Subcutaneous adipose tissue (tissue), 4 donors: Measurements from ENCODE around the gene DNAH5. TPM values are rescaled to one million over a fixed set of nuclear protein-coding genes. Genes with fewer than 3 reads are reported as not detected.

Experiments
- total RNA-seq, 4 donors: library from RNA; depleted of rRNA; stranded (reverse); fragments of >200 nt; gene quantifications; one replicate each; pipeline ENCODE4 v1.1.0, GENCODE V29; 2016
- TF ChIP-seq, protein P1 (sequence below): fragments of 450-650 bp; IDR thresholded peaks from one replicate; pipeline ENCODE4 v1.5.1; 2016; ENCODE audit warnings: low read depth, mild to moderate bottlenecking, control low read depth, antibody characterized with exemption, moderate library complexity

The DNAH5 gene
- total RNA-seq, 4 donors from 2014 or later = under 0.01 to 1.1 (median 0.19) TPM

DNA sequence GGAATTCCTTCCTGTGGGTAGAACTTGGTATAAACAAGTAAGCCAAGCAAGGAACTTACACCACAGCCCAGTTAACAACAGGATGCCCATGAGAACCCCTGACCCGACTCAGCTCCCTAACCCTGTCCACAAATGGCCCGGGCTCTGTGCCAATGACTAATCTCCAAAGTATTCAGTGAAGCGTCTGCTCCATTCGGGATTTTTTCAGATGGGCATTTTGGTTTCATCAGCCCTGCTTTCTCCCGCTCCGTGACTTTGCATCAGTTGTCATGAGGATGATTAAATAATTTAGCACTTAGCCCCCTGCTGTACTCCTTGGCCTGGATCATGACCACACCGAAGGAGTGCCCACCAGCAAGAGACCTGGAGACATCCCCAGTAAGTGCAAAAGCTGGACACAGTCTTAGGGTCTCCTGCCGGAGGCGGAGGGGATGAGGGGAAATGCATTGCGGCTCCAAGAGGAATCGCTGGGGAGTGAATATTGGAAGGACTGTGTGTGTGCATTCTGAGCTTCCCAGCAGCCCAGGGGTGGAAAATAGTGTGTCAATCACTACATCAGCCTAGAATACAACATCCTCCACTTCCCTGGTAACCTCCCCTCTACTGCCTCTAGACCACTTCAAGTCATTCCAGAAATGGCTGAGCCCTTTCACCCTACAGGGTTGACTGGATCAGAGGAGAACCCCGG is 41.4 kb upstream of the DNAH5 start:
- TF ChIP-seq, protein P1, sequence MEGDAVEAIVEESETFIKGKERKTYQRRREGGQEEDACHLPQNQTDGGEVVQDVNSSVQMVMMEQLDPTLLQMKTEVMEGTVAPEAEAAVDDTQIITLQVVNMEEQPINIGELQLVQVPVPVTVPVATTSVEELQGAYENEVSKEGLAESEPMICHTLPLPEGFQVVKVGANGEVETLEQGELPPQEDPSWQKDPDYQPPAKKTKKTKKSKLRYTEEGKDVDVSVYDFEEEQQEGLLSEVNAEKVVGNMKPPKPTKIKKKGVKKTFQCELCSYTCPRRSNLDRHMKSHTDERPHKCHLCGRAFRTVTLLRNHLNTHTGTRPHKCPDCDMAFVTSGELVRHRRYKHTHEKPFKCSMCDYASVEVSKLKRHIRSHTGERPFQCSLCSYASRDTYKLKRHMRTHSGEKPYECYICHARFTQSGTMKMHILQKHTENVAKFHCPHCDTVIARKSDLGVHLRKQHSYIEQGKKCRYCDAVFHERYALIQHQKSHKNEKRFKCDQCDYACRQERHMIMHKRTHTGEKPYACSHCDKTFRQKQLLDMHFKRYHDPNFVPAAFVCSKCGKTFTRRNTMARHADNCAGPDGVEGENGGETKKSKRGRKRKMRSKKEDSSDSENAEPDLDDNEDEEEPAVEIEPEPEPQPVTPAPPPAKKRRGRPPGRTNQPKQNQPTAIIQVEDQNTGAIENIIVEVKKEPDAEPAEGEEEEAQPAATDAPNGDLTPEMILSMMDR = no peak

DNA sequence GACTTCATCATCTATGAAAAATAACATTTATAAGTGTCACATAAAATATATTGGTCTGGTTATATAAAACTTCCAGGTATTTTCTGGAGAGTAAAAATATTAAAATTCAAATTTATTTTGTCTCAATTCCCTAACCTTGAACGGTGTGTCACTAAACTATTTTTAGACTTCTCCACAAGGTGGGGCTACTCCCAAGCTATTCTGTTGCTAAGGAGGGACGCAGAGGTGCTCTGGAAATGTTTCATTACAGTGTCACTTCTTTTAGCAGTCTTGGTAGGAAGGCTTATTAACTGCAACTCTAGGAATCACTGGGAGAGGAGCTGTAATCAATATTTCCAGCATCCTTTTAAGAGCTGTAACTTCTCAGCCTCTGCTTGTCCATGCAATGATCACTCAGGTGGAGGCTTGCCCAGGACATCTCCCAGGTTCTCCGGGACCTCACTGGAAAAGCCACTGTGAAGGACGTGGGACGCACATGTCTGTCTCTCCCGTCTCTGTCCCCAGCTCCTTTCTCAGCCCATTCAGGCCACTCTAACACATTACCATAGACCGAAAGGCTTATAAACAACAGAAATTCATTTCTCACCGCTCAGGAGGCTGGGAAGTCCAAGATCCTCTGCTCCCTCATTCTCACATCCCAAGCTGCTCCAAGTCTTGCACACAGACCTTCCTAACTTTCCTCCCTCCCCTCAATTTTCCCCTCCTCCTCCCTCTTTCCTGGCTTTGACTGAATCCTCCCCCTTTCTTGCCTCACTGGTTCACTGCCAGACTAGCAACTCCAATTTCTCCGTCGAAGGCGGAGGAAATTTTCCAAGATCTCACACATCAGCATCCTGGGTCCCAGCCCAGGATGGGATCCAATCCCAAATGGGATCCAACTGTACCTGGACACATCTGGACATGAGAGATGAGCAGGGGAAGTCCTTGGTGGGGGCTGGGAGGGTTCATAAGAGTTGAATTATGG is 32.7 kb upstream of the DNAH5 start:
- TF ChIP-seq, protein P1 = no peak

DNA sequence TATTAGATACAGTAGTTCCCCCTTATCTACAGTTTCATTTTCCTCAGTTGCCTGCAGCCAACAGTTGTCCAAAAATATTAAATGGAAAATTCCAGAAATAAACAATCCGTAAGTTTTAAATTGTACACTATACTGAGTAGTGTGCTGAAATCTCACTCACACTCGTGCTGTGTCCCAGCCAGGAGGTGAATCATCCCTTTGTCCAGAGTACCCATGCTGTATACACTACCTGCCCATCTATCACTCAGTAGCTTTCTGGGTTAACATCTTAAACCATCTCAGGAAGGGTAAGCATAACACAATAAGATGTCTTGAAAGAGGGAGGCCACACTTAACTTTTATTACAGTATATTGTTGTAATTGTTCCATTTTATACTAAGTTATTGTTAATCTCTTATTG is 31.7 kb upstream of the DNAH5 start:
- TF ChIP-seq, protein P1 = no peak

DNA sequence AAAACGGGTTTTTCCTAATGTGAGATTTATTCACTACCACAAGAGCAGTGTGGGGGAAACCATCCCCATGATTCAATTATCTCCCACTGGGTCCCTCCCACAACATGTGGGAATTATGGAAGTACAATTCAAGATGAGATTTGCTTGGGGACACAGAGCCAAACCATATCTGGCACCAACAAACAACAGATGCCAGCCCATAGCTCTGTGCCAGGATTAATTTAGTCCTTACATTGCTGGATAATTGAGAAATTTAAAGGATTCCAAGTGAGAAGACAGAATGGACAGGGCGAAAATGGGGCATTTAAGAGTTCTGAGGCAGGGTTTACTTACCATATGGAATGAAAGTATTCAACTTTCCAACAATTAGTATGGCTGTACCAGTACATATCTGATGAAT is 30.8 kb upstream of the DNAH5 start:
- TF ChIP-seq, protein P1 = no peak

DNA sequence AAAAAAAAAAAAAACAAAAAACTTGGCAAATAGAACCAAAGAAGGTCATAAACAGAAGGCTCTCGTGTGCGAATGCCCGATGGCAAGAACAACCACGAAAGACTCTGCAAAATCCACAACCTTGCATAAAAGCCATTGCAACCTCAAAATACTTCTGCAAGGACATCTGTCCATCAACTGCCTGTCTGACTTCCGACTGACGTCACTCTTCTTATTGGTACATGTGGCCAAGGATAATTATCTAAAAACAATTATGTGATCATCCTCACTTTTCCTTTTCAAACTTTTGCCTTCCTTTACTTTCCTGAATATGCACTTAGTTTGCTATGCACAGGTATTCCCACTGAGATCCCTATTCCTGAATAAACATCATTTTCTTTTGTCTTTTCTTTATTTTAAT is 29.2 kb upstream of the DNAH5 start:
- TF ChIP-seq, protein P1 = no peak

DNA sequence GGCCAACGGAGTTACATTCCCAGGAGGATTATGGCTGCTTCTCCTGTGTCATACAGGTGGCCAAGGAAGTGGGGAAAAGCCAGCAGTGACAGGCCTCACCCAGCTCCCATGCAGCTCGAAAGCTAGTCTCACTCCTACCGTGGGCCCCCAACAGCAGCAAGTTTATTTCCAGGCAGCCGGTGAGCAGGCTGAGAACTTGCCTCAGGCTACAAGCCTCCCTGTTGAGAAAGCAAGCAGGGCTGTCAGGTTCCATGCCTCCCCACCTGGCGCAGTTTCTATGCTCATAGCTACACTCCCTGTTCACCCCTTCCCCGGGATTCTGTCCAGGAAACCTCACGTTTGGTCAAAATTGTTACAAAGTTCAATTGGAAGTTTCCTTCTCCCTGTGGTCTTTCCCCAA is 27.5 kb upstream of the DNAH5 start:
- TF ChIP-seq, protein P1 = no peak

DNA sequence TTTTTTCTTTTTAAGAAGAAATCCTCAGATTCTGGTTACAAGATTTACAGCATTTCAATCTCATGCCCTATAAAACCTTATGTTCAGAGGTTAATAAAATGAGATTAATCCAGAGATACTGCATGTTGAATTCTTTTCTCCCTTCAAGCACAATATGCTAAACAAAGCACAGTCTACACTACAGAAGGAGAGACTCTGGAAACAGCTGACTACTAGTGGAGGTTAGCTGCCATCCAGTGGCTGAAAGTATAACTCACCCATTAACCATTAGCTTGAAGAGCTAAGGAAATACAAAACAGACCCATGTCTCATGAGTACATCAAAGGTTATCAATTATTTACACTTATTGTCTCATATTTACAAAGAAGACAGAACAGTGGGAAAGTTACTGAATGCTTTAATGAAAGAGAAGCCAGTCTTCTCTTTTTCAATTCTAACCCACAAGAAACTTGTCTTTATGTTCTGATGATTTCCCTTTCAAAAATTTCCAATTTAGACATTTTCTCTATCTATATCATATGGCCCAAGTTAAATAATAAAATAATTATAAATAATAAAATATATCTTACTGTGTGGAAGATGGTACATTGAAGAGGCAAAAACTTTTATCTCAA is 12.7 kb upstream of the DNAH5 start:
- TF ChIP-seq, protein P1 = no peak
